Measurements from ENCODE around the gene CD247. TPM values are rescaled to one million over a fixed set of nuclear protein-coding genes. Genes with fewer than 3 reads are reported as not detected.

Gene CD247
- total and polyA plus RNA-seq, 2 of the 13 experiments (the other 11 are each of a cell fraction or from before 2014, with no cell fraction given): 0.20 TPM; not detected in 1

DNA sequence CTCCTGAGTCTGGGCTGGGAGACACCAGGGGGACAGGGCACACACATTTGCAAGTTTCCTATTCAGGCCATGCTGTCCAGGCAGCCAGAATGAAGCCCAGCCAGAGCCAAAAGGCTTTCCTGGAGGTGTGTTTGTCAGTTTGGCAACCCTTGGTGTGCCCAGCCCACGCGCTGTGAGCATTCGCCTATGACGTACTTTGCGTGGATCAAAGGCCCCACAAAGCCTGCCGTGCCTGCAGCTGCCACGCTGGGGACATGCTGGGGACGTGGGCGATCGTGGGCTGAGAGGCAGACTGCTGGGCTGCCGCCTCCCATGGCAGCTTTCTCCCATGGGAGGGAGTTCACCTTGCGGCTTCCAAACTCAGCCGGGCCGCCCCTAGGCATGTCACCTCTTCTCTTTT, 57.5 kb downstream of the CD247 start:
- TF ChIP-seq GABPB1 (CRISPR knock-in tag; IDR thresholded peaks at IDR 0.05): no peak
- TF ChIP-seq, protein P1, sequence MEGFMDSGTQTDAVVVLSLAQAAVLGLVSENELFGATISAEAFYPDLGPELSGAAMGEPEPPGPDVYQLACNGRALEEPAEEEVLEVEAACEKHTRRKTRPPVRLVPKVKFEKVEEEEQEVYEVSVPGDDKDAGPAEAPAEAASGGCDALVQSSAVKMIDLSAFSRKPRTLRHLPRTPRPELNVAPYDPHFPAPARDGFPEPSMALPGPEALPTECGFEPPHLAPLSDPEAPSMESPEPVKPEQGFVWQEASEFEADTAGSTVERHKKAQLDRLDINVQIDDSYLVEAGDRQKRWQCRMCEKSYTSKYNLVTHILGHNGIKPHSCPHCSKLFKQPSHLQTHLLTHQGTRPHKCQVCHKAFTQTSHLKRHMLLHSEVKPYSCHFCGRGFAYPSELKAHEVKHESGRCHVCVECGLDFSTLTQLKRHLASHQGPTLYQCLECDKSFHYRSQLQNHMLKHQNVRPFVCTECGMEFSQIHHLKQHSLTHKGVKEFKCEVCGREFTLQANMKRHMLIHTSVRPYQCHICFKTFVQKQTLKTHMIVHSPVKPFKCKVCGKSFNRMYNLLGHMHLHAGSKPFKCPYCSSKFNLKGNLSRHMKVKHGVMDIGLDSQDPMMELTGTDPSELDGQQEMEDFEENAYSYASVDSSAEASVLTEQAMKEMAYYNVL (CRISPR knock-in tag; IDR thresholded peaks at IDR 0.05; ENCODE audit: borderline replicate concordance): no peak
- TF ChIP-seq NCOA2 (CRISPR knock-in tag; IDR thresholded peaks at IDR 0.05): no peak
- no peak for TF ChIP-seq MEF2D (CRISPR knock-in tag; IDR thresholded peaks at IDR 0.05)
- no peak for TF ChIP-seq ZMAT3 (CRISPR knock-in tag; conservative IDR thresholded peaks at IDR 0.05)
- no peak for TF ChIP-seq ZNF768 (CRISPR knock-in tag; IDR thresholded peaks at IDR 0.05)
- TF ChIP-seq MED1 (CRISPR knock-in tag; IDR thresholded peaks at IDR 0.05): no peak
- intact Hi-C loops (cut with micrococcal nuclease; ENCODE audit: unreplicated experiment): no loop called here
- ChIA-PET POLR2A (no interaction called here), CTCF (ENCODE audit: low intra/inter-chr PET ratio, low total read pairs) (no interaction called here)
- WGBS (ENCODE audit: low lambda C conversion rate): 71% methylated on average over 9 of the region's 14 CpGs
- ATAC-seq (no peak), DNase-seq (ENCODE audit: low spot score) (no peak), FAIRE-seq (no peak)
- no peak overlapping the region for H3K9ac ChIP-seq (ENCODE audit: insufficient read depth, low read depth, low read length)
- H4K20me1 ChIP-seq (ENCODE audit: insufficient read depth, low read length): no peaks in the 10 kb centered on the region
- H3K4me2 ChIP-seq (ENCODE audit: low read depth, low read length): no peak overlapping the region
- H3K79me2 ChIP-seq (ENCODE audit: insufficient read depth, low read length): no peaks in the 10 kb centered on the region
- BruUV-seq (replicated peaks): no TSS peak
- H3K36me3 ChIP-seq (replicated peaks in 1 of 2; ENCODE audit: control insufficient read depth in 1 of 2, insufficient read depth in 2 of 2, low read length in 2 of 2): no peaks in the 10 kb centered on the region
- H2AFZ ChIP-seq (ENCODE audit: low read length): no peak overlapping the region
- H3K4me3 ChIP-seq (replicated peaks in 1 of 3; ENCODE audit: insufficient read depth in 1 of 3, low read depth in 2 of 3, low read length in 3 of 3): no peak overlapping the region
- in situ Hi-C loops (cut with HindIII; ENCODE audit: extremely low pct_ligation_motif_present, low pct_unique_long_range_greater_than_20kb): no loop called here
- H3K27ac ChIP-seq (ENCODE audit: extremely low read length, insufficient read depth, low read length): no peak overlapping the region
- H3K27me3 ChIP-seq (ENCODE audit: control insufficient read depth in 1 of 2, insufficient read depth in 2 of 2, low read length in 2 of 2): peaks cover 0 to 43% of the 10 kb centered on the region in 2 experiments; a peak in 4 of 5 replicates
- no peaks in the 10 kb centered on the region for H3K9me3 ChIP-seq (ENCODE audit: low read length)
- H3K4me1 ChIP-seq (ENCODE audit: insufficient read depth, low read length): peaks cover 4% of the 10 kb centered on the region; the same call in 1 of the 2 replicates
